Measurements from ENCODE around the gene GBF1.

- TF ChIP-seq CTCF (IDR thresholded peaks at IDR 0.05) (no peak), POLR2A (IDR thresholded peaks at IDR 0.05) (no peak)
Measured at GRCh38 chr10:102267748-102268147, 22.4 kb downstream of the GBF1 start.

Data from right lobe of liver (tissue), 4 donors.